ENCODE results near the gene TANGO2. TPM values are rescaled to one million over a fixed set of nuclear protein-coding genes. Genes with fewer than 3 reads are reported as not detected.

The TANGO2 gene
- total and polyA plus RNA-seq, 9 donors, result 11.0 to 17.5 (median 13.3) TPM

DNA sequence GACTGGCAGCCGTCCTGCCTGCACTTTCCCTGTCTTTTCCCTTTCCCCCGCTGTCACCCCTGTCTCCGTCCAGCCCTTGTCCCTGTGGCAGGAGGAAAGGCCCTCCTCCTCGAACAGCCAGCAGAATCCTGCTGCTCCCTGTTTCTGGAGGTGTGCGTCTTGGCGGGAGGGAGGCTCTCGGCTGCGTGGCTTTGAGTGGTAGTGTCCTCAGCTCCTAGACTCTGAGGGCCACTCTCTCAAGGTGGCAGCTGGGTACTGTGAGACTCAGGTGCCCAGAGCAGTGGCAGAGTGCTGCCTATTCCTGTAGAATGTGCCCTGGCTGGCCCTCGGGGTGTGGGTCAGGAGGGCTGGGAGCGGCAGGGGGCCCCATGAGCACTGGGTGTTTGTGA is 85.9 kb downstream of the TANGO2 start:
- peaks cover 4% of the 10 kb centered on the region for H3K36me3 ChIP-seq
- TF ChIP-seq POLR2A (IDR thresholded peaks at IDR 0.05) (no peak), EP300 (IDR thresholded peaks at IDR 0.05) (no peak)
- TF ChIP-seq, protein P1, sequence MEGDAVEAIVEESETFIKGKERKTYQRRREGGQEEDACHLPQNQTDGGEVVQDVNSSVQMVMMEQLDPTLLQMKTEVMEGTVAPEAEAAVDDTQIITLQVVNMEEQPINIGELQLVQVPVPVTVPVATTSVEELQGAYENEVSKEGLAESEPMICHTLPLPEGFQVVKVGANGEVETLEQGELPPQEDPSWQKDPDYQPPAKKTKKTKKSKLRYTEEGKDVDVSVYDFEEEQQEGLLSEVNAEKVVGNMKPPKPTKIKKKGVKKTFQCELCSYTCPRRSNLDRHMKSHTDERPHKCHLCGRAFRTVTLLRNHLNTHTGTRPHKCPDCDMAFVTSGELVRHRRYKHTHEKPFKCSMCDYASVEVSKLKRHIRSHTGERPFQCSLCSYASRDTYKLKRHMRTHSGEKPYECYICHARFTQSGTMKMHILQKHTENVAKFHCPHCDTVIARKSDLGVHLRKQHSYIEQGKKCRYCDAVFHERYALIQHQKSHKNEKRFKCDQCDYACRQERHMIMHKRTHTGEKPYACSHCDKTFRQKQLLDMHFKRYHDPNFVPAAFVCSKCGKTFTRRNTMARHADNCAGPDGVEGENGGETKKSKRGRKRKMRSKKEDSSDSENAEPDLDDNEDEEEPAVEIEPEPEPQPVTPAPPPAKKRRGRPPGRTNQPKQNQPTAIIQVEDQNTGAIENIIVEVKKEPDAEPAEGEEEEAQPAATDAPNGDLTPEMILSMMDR (IDR thresholded peaks at IDR 0.05), result no peak
- H3K4me3 ChIP-seq, result no peak overlapping the region
- no peak overlapping the region for H3K27ac ChIP-seq
- peak in 1 of 5 donors; percentile 11 for DNase-seq
- H3K4me1 ChIP-seq (ENCODE audit: insufficient read depth), result no peaks in the 10 kb centered on the region
- H3K9me3 ChIP-seq, result no peaks in the 10 kb centered on the region
- no peaks in the 10 kb centered on the region for H3K27me3 ChIP-seq
- intact Hi-C loops (cut with DNase I), result no loop called here
- 90 to 95% (median 90%) methylated on average over 10 of the region's 10 CpGs for WGBS, 3 donors

DNA sequence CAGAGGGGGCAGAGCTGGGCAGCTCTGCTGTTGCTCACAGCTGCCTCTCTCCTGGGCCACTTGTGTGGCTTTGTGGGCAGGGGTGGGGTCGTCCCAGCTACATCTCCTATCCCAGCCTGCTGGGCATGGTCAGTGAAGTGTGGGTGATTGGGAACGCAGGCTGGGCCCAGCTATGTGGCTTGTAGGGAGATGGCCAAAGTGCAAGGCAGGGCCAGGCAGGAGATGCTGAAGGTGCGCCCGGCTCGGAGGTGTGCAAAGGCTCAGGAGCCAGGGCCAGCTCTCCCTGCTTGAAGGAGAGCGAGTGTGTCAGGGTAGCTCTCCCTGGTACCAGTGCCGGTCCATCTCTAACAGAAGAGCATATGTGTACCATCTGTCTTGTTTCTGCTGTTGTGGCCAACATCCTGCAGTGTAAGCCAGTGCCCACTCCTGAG is 86.6 kb downstream of the TANGO2 start:
- H3K4me3 ChIP-seq, result no peak overlapping the region
- H3K4me1 ChIP-seq (ENCODE audit: insufficient read depth), result no peaks in the 10 kb centered on the region
- no peak for TF ChIP-seq EP300 (IDR thresholded peaks at IDR 0.05)
- TF ChIP-seq POLR2A (IDR thresholded peaks at IDR 0.05), result no peak
- TF ChIP-seq, protein P1 (IDR thresholded peaks at IDR 0.05), result no peak
- H3K27ac ChIP-seq, result no peak overlapping the region
- DNase-seq, result peak in 1 of 5 donors; percentile 18
- peaks cover 4% of the 10 kb centered on the region for H3K36me3 ChIP-seq
- H3K27me3 ChIP-seq, result no peaks in the 10 kb centered on the region
- intact Hi-C loops (cut with DNase I), result no loop called here
- H3K9me3 ChIP-seq, result no peaks in the 10 kb centered on the region
- 89 to 94% (median 94%) methylated on average over 7 of the region's 7 CpGs for WGBS, 3 donors

- TF ChIP-seq, protein P1 (IDR thresholded peaks at IDR 0.05), result no peak
- no peak for TF ChIP-seq EP300 (IDR thresholded peaks at IDR 0.05)
- no peak for TF ChIP-seq POLR2A (IDR thresholded peaks at IDR 0.05)
- peak in 1 of 5 donors; percentile 22 for DNase-seq
- Histone ChIP-seq H3K9me3 (no peaks in the 10 kb centered on the region), H3K36me3 (peaks cover 4% of the 10 kb centered on the region), H3K4me1 (ENCODE audit: insufficient read depth) (no peaks in the 10 kb centered on the region), H3K4me3 (no peak overlapping the region), H3K27me3 (no peaks in the 10 kb centered on the region), H3K27ac (no peak overlapping the region)
- intact Hi-C loops (cut with DNase I), result no loop called here
- WGBS, 3 donors, result 75 to 77% (median 76%) methylated on average over 12 to 13 of the region's 13 CpGs
These were observed 87.2 kb downstream of the TANGO2 start for GRCh38 chr22:20107951-20108756.

DNA sequence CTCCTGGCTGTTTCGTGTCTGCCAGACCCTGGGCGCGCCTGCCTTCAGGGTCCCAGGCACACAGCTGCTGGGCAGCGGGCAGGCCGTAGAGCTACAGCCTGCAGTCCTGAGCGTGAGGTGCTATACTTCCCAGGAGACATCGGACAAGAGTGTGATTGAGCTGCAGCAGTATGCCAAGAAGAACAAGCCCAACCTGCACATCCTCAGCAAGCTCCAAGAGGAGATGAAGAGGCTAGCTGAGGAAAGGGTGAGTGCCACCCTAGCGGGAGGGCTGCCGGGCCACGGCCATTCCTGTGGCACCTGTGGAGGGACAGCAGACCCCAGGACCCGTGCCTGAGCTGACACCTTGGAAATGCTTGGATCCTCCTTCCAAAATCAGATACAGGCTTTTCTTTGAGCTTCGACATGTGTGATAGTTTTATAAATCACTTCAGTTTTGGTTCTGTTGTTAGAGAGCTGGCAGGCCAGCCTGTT is 87.9 kb downstream of the TANGO2 start:
- H3K9me3 ChIP-seq, result no peaks in the 10 kb centered on the region
- no peaks in the 10 kb centered on the region for H3K27me3 ChIP-seq
- no peak overlapping the region for H3K27ac ChIP-seq
- peaks cover 4% of the 10 kb centered on the region for H3K36me3 ChIP-seq
- no peaks in the 10 kb centered on the region for H3K4me1 ChIP-seq (ENCODE audit: insufficient read depth)
- intact Hi-C loops (cut with DNase I), result no loop called here
- TF ChIP-seq, protein P1 (IDR thresholded peaks at IDR 0.05), result no peak
- TF ChIP-seq EP300 (IDR thresholded peaks at IDR 0.05) (no peak), POLR2A (IDR thresholded peaks at IDR 0.05) (no peak)
- peak in 1 of 5 donors; percentile 14 for DNase-seq
- WGBS, 3 donors, result 74 to 84% (median 79%) methylated on average over 11 to 12 of the region's 12 CpGs
- H3K4me3 ChIP-seq, result no peak overlapping the region
